Gastroesophageal sphincter (tissue), 4 donors: ENCODE data around the gene LRFN2. TPM values are rescaled to one million over a fixed set of nuclear protein-coding genes. Genes with fewer than 3 reads are reported as not detected.

Experiments used
- ATAC-seq: fragments of 150-250 bp; one replicate; pipeline ENCODE4 v1.9.1; 2016; ENCODE audit warnings: mild to moderate bottlenecking, moderate library complexity
- H3K27ac ChIP-seq, 4 donors: fragments of 200-600 bp; sonication (generic) in 3 of 4; 1 replicate in 3 of 4; 2 replicates in 1 of 4; pipeline ENCODE4 v1.5.1; 2016 to 2019
- H3K27me3 ChIP-seq: fragments of 200-600 bp; sonication (generic); one replicate; pipeline ENCODE4 v1.5.1; 2019
- H3K36me3 ChIP-seq, 2 donors: fragments of 200-600 bp; sonication (generic); one replicate each; pipeline ENCODE4 v1.5.1; 2019; ENCODE audit warnings: control low read depth in 1 of 2
- H3K4me1 ChIP-seq, 3 donors: fragments of 200-600 bp; sonication (generic); 1 replicate in 2 of 3; 2 replicates in 1 of 3; pipeline ENCODE4 v1.5.1; 2016 to 2019; ENCODE audit warnings: control low read depth in 2 of 3
- H3K4me3 ChIP-seq, 2 donors: fragments of 200-600 bp; sonication (generic); one replicate each; pipeline ENCODE4 v1.5.1; 2019; ENCODE audit warnings: mild to moderate bottlenecking in 1 of 2, moderate library complexity in 1 of 2
- H3K9me3 ChIP-seq, 3 donors: fragments of 200-600 bp; sonication (generic); one replicate each; pipeline ENCODE4 v1.5.1; 2017 to 2019; ENCODE audit warnings: control low read depth in 2 of 3
- EP300 ChIP-seq: sonication (generic); formaldehyde crosslinking; IDR thresholded peaks from one replicate; pipeline ENCODE4 v1.6.1; 2017; ENCODE audit warnings: antibody characterized with exemption, mild to moderate bottlenecking
- POLR2A ChIP-seq, 2 donors: fragments of 450-650 bp; IDR thresholded peaks; one replicate each; pipeline ENCODE4 v1.6.1; 2017; ENCODE audit warnings: antibody characterized with exemption in 2 of 2, mild to moderate bottlenecking in 2 of 2, moderate library complexity in 1 of 2
- POLR2AphosphoS5 ChIP-seq: sonication (generic); formaldehyde crosslinking; IDR thresholded peaks from one replicate; pipeline ENCODE4 v1.6.1; 2017; ENCODE audit warnings: antibody characterized with exemption
- WGBS, 2 donors: methylation state at CpG; one replicate each; pipeline ENCODE4 v1.1.5; 2018; ENCODE audit warnings: low coverage in 1 of 2; 5-methylcytosine and 5-hydroxymethylcytosine counted together
- total RNA-seq, 4 donors: library from RNA; depleted of rRNA; stranded (reverse); fragments of >200 nt; gene quantifications; one replicate each; pipeline ENCODE4 v1.1.0, GENCODE V29; 2016
- TF ChIP-seq, protein P1 (sequence below), 4 experiments: fragments of 200-600 bp in 2 of 4; fragments of 450-650 bp in 2 of 4; sonication (generic) in 1 of 4; IDR thresholded peaks; one replicate each; pipeline ENCODE4 v1.5.1; 2017 to 2019; ENCODE audit warnings: antibody characterized with exemption in 4 of 4, mild to moderate bottlenecking in 2 of 4, moderate library complexity in 2 of 4

LRFN2 gene
- total RNA-seq, 4 donors from 2014 or later = 0.13 TPM; not detected in 3

DNA sequence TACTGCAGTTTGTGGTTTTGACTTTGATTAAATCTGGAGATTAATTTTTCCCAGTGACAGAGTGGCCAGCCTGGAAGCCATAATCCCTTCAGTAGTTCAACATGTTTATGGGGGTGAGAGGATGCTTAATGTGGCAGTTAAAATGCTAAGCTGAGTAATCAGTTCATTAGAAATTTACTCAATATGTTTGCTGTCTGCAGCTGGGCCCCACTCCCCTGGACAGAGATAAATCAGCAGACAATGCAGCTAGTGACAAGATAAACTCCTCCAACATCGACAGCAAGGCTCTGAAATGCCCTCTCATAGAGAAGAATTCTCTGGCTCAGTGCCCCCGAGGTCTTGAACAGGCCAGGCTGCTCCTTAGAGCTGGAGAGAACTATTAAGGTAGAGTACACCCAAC, 101.9 kb downstream of the LRFN2 start:
- Histone ChIP-seq H3K9me3 (no peaks in the 10 kb centered on the region), H3K27me3 (peaks cover 10% of the 10 kb centered on the region), H3K4me3 (no peak overlapping the region), H3K36me3 (no peaks in the 10 kb centered on the region), H3K27ac (no peak overlapping the region), H3K4me1 (no peaks in the 10 kb centered on the region)
- 0% methylated on average over 1 of the region's 2 CpGs; no CpG with 5 or more reads in 1 of the 2 donors for WGBS, 2 donors
- TF ChIP-seq EP300 (no peak), POLR2AphosphoS5 (no peak), POLR2A (IDR thresholded peaks at IDR 0.05) (no peak)
- TF ChIP-seq, protein P1, sequence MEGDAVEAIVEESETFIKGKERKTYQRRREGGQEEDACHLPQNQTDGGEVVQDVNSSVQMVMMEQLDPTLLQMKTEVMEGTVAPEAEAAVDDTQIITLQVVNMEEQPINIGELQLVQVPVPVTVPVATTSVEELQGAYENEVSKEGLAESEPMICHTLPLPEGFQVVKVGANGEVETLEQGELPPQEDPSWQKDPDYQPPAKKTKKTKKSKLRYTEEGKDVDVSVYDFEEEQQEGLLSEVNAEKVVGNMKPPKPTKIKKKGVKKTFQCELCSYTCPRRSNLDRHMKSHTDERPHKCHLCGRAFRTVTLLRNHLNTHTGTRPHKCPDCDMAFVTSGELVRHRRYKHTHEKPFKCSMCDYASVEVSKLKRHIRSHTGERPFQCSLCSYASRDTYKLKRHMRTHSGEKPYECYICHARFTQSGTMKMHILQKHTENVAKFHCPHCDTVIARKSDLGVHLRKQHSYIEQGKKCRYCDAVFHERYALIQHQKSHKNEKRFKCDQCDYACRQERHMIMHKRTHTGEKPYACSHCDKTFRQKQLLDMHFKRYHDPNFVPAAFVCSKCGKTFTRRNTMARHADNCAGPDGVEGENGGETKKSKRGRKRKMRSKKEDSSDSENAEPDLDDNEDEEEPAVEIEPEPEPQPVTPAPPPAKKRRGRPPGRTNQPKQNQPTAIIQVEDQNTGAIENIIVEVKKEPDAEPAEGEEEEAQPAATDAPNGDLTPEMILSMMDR (IDR thresholded peaks at IDR 0.05) = no peak
- ATAC-seq = no peak

DNA sequence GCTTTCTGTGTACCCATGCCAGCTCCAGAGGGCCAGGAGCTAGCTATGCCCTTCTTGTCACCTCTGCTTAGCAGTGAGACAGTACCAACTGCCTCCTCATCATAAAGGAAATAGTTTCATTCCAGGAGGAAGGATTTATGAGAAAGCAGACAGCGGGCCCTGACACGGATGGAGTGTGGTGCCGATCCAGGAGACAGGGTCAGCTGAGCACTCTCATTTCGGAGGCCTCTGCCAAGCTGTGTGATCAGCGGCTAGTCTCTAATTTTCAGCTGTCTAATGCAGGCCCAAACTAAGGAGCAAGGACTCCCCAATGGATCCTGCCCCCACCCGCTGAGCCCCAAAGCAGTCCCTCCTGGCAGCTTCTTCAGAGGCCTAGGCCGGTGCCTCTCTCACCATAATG, 103.1 kb downstream of the LRFN2 start:
- WGBS, 2 donors = 70% methylated on average over 2 of the region's 7 CpGs; no CpG with 5 or more reads in 1 of the 2 donors
- no peak for ATAC-seq

DNA sequence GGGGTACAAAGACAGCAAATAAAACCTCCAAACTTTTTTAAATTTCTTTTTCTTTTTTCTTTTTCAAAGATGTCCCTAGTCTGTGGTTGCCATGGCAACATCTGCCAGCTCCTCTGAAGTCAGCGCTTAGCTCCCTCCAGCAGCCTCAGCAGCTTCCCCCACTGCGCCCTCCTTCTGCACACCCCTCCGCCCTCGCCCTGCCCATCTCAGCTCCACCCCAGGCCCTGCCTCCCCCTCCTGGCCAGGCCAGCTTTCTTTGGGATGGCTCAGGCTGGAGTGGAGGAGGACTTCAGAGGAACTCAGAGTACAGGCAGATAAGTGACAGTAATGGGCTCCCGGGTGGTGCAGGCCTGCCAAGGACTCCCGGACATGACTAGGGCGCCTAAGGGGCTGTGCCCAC, 104.6 kb downstream of the LRFN2 start:
- WGBS, 2 donors = 70% methylated on average over 7 of the region's 7 CpGs; no CpG with 5 or more reads in 1 of the 2 donors
- TF ChIP-seq EP300 = no peak
- TF ChIP-seq, protein P1 (IDR thresholded peaks at IDR 0.05) = no peak
- ATAC-seq = no peak
- Histone ChIP-seq H3K27ac (no peak overlapping the region), H3K9me3 (no peaks in the 10 kb centered on the region), H3K4me3 (no peak overlapping the region), H3K27me3 (peaks cover 9% of the 10 kb centered on the region), H3K36me3 (no peaks in the 10 kb centered on the region), H3K4me1 (peaks cover 0 to 5% (median 0%) of the 10 kb centered on the region in 3 donors)

More for the DNA sequence above, 103.1 kb downstream of the LRFN2 start:
- TF ChIP-seq POLR2A (IDR thresholded peaks at IDR 0.05) (no peak), EP300 (no peak), POLR2AphosphoS5 (no peak)
- TF ChIP-seq, protein P1 (IDR thresholded peaks at IDR 0.05) = no peak
- Histone ChIP-seq H3K27ac (no peak overlapping the region), H3K36me3 (no peaks in the 10 kb centered on the region), H3K4me3 (no peak overlapping the region), H3K4me1 (peaks cover 0 to 5% (median 0%) of the 10 kb centered on the region in 3 donors), H3K9me3 (no peaks in the 10 kb centered on the region), H3K27me3 (peaks cover 10% of the 10 kb centered on the region)

DNA sequence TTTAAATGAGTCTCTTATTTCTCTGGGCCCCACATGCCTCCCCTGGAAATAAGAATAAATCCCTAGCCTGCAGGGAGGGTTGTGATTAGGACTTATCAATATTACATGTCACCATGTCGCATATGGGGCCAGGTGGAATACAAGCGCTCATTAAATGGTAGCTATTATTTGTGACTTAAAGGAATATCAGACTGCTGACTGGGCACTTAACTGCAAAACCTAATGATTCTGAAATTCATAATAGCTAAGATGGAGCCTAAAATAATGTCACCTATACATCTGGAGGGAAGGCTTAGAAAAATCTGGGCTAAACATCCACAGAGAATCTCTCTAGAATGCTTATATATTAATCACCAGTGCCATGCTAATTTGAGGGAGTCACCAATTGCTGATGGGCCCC, 106.5 kb downstream of the LRFN2 start:
- no peak for ATAC-seq
- H3K27ac ChIP-seq = no peak overlapping the region
- no peaks in the 10 kb centered on the region for H3K36me3 ChIP-seq
- H3K4me3 ChIP-seq = no peak overlapping the region
- TF ChIP-seq EP300 (no peak), POLR2A (IDR thresholded peaks at IDR 0.05) (no peak), POLR2AphosphoS5 (no peak)
- TF ChIP-seq, protein P1 (IDR thresholded peaks at IDR 0.05) = no peak
- WGBS, 2 donors = 87 to 92% methylated on average over 2 of the region's 2 CpGs
- peaks cover 17% of the 10 kb centered on the region for H3K27me3 ChIP-seq
- no peaks in the 10 kb centered on the region for H3K9me3 ChIP-seq
- H3K4me1 ChIP-seq = peaks cover 0 to 5% (median 0%) of the 10 kb centered on the region in 3 donors

DNA sequence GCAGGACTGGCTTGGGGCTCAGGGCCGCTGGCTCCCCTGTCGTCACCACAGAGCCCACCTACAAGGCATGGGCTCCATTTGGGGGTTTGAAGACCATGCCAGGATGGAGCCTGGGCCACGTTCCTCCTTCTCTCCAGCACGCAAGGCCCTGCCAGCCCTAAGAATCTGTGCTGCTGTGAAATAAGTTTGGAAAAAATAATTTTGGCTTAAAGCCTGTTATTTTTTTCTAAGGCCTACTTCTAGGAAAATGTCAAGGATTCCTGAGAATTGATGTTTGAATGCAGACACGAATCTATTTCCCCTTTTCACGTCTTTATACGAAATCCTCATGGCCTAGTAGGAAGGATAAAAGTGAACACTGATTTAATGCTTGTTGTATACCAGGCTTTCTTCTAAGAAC, 107.5 kb downstream of the LRFN2 start:
- no peak for ATAC-seq
- no peak for TF ChIP-seq POLR2AphosphoS5
- no peak for TF ChIP-seq EP300
- TF ChIP-seq POLR2A (IDR thresholded peaks at IDR 0.05) = no peak
- TF ChIP-seq, protein P1 (IDR thresholded peaks at IDR 0.05) = no peak
- peaks cover 0 to 5% (median 0%) of the 10 kb centered on the region in 3 donors for H3K4me1 ChIP-seq
- H3K36me3 ChIP-seq = no peaks in the 10 kb centered on the region
- H3K27me3 ChIP-seq = peaks cover 17% of the 10 kb centered on the region
- WGBS, 2 donors = 39 to 73% methylated on average over 5 of the region's 7 CpGs
- no peak overlapping the region for H3K27ac ChIP-seq
- no peaks in the 10 kb centered on the region for H3K9me3 ChIP-seq
- H3K4me3 ChIP-seq = no peak overlapping the region
